Cardiac septum (tissue), 1 donor: Measurements from ENCODE around the gene DMXL1. TPM values are rescaled to one million over a fixed set of nuclear protein-coding genes. Genes with fewer than 3 reads are reported as not detected.

Experiments
- microRNA-seq: library from miRNA; unstranded; fragments of <30 nt; microRNA quantifications from one replicate; pipeline ENCODE4 v1.2.0, GENCODE V29; 2020
- total RNA-seq: library from RNA; stranded (reverse); fragmentation: NEBNext Ultra II Directional; extraction: Animal tissue kit (Norgen Biotek cat#: 25700); gene quantifications from one replicate; pipeline ENCODE4 v1.2.1, GENCODE V29; 2021
- donor health status: DM: no; HTN: no; CAD: no.

The DMXL1 gene
- total RNA-seq, 1 donor from 2014 or later = 28.2 TPM

Small RNAs within 50 kb of the gene (microRNA-seq; reads per million reads assigned to microRNA genes)
- not detected for gene MIR5706

Other genes starting within 250 kb of the DMXL1 start
- gene DTWD2, start 82.5 kb upstream of the DMXL1 start, total RNA-seq = 10.1 TPM